GM12878 (cell line): ENCODE measurements around the gene MZT2A. TPM values are rescaled to one million over a fixed set of nuclear protein-coding genes. Genes with fewer than 3 reads are reported as not detected.
A peak's percentile ranks its signal among the peaks of the same experiment; 100 is the strongest.
"Not testable (repeated sequence)": the region's sequence is repeated elsewhere in the genome, so short reads cannot be mapped to it uniquely, and the experiment has no call there.

Source experiments
- ATAC-seq: fragments of 200-7000 bp; cut with Tn5 transposase; 3 replicates; pipeline ENCODE4 v1.9.1; 2020; ENCODE audit warnings: mild to moderate bottlenecking, moderate library complexity
- BruUV-seq: library from RNA; stranded (reverse); fragments of 400-500 nt; replicated peaks from 2 replicates; lab custom pipeline; 2021; lab: Mats Ljungman, UMichigan
- CTCF ChIA-PET: fragments of 300-600 bp; sonication (Branson Sonifier 250); formaldehyde crosslinking; extraction: SDS; loops from one replicate; lab custom pipeline; 2021; ENCODE audit warnings: inconsistent platforms; lab: Yijun Ruan, JAX
- POLR2A ChIA-PET: fragments of 350-600 bp; formaldehyde crosslinking; extraction: SDS; loops from one replicate; lab custom pipeline; 2021; ENCODE audit warnings: inconsistent platforms; lab: Charles Lee
- RAD21 ChIA-PET: fragments of 300-600 bp; sonication (Branson Sonifier 250); formaldehyde crosslinking; loops from one replicate; lab custom pipeline; 2023; ENCODE audit warnings: antibody characterized with exemption; ENCODE audit not compliant: unreplicated experiment; lab: Charles Lee
- SMC1A ChIA-PET: fragments of 300-600 bp; sonication (Branson Sonifier 250); formaldehyde crosslinking; loops from one replicate; lab custom pipeline; 2023; ENCODE audit not compliant: unreplicated experiment, uncharacterized antibody; lab: Charles Lee
- DNase-seq: peaks from one replicate; pipeline ENCODE4 v3.0.0-alpha.2; 2011; ENCODE audit warnings: low read depth, low spot score
- FAIRE-seq: peaks from 3 replicates; lab custom pipeline; 2011; peaks lifted over from hg19 to GRCh38; lab: Jason Lieb, UNC
- H2AFZ ChIP-seq: 2 replicates; pipeline ENCODE4 v1.6.0; 2011; ENCODE audit warnings: low read depth, low read length, control low read depth; ENCODE audit not compliant: control insufficient read depth
- H3K27ac ChIP-seq: 2 replicates; pipeline ENCODE4 v1.5.1; 2011; ENCODE audit warnings: control low read depth; ENCODE audit not compliant: control insufficient read depth, insufficient read depth
- H3K27me3 ChIP-seq, 2 experiments: replicated peaks in 1 of 2; 2 replicates each; pipeline versions ENCODE4 v1.6.0 to v1.6.1; 2011; ENCODE audit warnings: low read length in 1 of 2; ENCODE audit not compliant: control insufficient read depth in 2 of 2, insufficient read depth in 2 of 2
- H3K36me3 ChIP-seq, 2 experiments: 2 replicates each; pipeline ENCODE4 v1.5.1; 2011; ENCODE audit warnings: low read length in 1 of 2; ENCODE audit not compliant: control insufficient read depth in 2 of 2, insufficient read depth in 2 of 2
- H3K4me1 ChIP-seq: 2 replicates; pipeline ENCODE4 v1.6.1; 2011; ENCODE audit warnings: mild to moderate bottlenecking, low read length, moderate library complexity, mixed read lengths; ENCODE audit not compliant: control insufficient read depth, insufficient read depth
- H3K4me2 ChIP-seq: 2 replicates; pipeline ENCODE4 v1.6.0; 2011; ENCODE audit warnings: control low read depth; ENCODE audit not compliant: control insufficient read depth, insufficient read depth
- H3K4me3 ChIP-seq: fragments of 200-600 bp; sonication (generic); 2 replicates; pipeline ENCODE4 v1.5.1; 2016
- H3K79me2 ChIP-seq: 2 replicates; pipeline ENCODE4 v1.6.0; 2011; ENCODE audit warnings: low read length; ENCODE audit not compliant: control insufficient read depth, insufficient read depth
- H3K9ac ChIP-seq: 2 replicates; pipeline ENCODE4 v1.8.0; 2011; ENCODE audit warnings: low read length, control low read depth, mixed read lengths; ENCODE audit not compliant: control insufficient read depth, insufficient read depth
- H3K9me3 ChIP-seq: replicated peaks from 3 replicates; pipeline ENCODE4 v1.5.1; 2011; ENCODE audit warnings: mild to moderate bottlenecking, low read length; ENCODE audit not compliant: control insufficient read depth, insufficient read depth
- H4K20me1 ChIP-seq: 2 replicates; pipeline ENCODE4 v1.6.0; 2011; ENCODE audit not compliant: control insufficient read depth, insufficient read depth
- BHLHE40 ChIP-seq, 2 experiments: fragments of 450-650 bp in 1 of 2; IDR thresholded peaks; 2 replicates each; pipeline ENCODE4 v1.6.1; 2011 to 2017; ENCODE audit warnings: low read depth in 2 of 2, borderline replicate concordance in 1 of 2, improper control_type of control experiment in 1 of 2, low read length in 1 of 2, mild to moderate bottlenecking in 1 of 2
- WGBS: methylation state at CpG from one replicate; pipeline ENCODE4 v1.1.6; 2016; ENCODE audit warnings: low lambda C conversion rate; ENCODE audit not compliant: insufficient replicate concordance, insufficient coverage; ENCODE audit errors: missing lambda C conversion rate; 5-methylcytosine and 5-hydroxymethylcytosine counted together
- in situ Hi-C: fragments of 300-500 bp; cut with MboI; formaldehyde crosslinking; loops from 9 replicates; pipeline ENCODE4 v1.14.3; 2018; ENCODE audit warnings: mixed read lengths
- intact Hi-C: fragments of 100-400 bp; cut with micrococcal nuclease; formaldehyde crosslinking; loops from one replicate; pipeline ENCODE4 v1.14.2; 2022; ENCODE audit not compliant: unreplicated experiment
- polyA plus RNA-seq, 11 experiments: library from polyadenylated mRNA; depleted of rRNA in 4 of 11; unstranded in 6 of 11; stranded (reverse) in 5 of 11; fragments of >200 nt; fragmentation: Nextera tagmentation in 4 of 11; fragmentation: Illumina TruSeq in 1 of 11; extraction: Ambion mirVana in 4 of 11; extraction: Trizol in 1 of 11; gene quantifications; 1 replicate in 1 of 11; 2 replicates in 10 of 11; pipeline versions ENCODE4 v1.2.1 to v1.2.3, GENCODE V29; 2011 to 2016; ENCODE audit warnings: inconsistent platforms in 2 of 11, missing spikeins in 2 of 11, low read depth in 1 of 11
- total RNA-seq, 4 experiments: library from RNA; depleted of rRNA in 3 of 4; stranded (reverse); fragments of >200 nt in 3 of 4; fragmentation: Illumina TruSeq in 1 of 4; extraction: Trizol in 1 of 4; gene quantifications; 2 replicates each; pipeline versions ENCODE4 v1.2.1 to v1.2.3, GENCODE V29; 2013 to 2021
- TF ChIP-seq, protein P1 (sequence below): fragments of 450-650 bp; IDR thresholded peaks from 2 replicates; pipeline ENCODE4 v1.6.1; 2017; ENCODE audit warnings: mild to moderate bottlenecking, moderate library complexity

Gene MZT2A
- total and polyA plus RNA-seq, 10 of the 15 experiments (the other 5 are each of a cell fraction or from before 2014, with no cell fraction given): 6.3 to 325 (median 151) TPM

- peaks cover 0 to 18% of the 10 kb centered on the region in 2 experiments; a peak in 3 of 4 replicates for H3K36me3 ChIP-seq
- RAD21 ChIA-PET, CTCF ChIA-PET, POLR2A ChIA-PET, H3K27me3 ChIP-seq, BruUV-seq, H3K9me3 ChIP-seq, H3K4me3 ChIP-seq, in situ Hi-C loops, H4K20me1 ChIP-seq, intact Hi-C loops, DNase-seq, H3K4me2 ChIP-seq, H3K79me2 ChIP-seq, FAIRE-seq, H3K9ac ChIP-seq, H2AFZ ChIP-seq: not testable (repeated sequence)
- 63% methylated on average over 10 of the region's 14 CpGs for whole genome bisulfite sequencing
- ATAC-seq: peak; percentile 33
- SMC1A ChIA-PET: interaction anchor here (1.3 to 1.4 kb wide), 2 partner anchors 21 to 157 kb away, joined by 3 read pairs; no protein-coding TSS in a partner anchor
- peak in 1 of 2 experiments; percentile 35; a peak in 1 of 4 replicates for TF ChIP-seq BHLHE40 (IDR thresholded peaks at IDR 0.05; ENCODE audit: borderline replicate concordance in 1 of 2, low read depth in 2 of 2, low read length in 1 of 2)
- TF ChIP-seq, protein P1, sequence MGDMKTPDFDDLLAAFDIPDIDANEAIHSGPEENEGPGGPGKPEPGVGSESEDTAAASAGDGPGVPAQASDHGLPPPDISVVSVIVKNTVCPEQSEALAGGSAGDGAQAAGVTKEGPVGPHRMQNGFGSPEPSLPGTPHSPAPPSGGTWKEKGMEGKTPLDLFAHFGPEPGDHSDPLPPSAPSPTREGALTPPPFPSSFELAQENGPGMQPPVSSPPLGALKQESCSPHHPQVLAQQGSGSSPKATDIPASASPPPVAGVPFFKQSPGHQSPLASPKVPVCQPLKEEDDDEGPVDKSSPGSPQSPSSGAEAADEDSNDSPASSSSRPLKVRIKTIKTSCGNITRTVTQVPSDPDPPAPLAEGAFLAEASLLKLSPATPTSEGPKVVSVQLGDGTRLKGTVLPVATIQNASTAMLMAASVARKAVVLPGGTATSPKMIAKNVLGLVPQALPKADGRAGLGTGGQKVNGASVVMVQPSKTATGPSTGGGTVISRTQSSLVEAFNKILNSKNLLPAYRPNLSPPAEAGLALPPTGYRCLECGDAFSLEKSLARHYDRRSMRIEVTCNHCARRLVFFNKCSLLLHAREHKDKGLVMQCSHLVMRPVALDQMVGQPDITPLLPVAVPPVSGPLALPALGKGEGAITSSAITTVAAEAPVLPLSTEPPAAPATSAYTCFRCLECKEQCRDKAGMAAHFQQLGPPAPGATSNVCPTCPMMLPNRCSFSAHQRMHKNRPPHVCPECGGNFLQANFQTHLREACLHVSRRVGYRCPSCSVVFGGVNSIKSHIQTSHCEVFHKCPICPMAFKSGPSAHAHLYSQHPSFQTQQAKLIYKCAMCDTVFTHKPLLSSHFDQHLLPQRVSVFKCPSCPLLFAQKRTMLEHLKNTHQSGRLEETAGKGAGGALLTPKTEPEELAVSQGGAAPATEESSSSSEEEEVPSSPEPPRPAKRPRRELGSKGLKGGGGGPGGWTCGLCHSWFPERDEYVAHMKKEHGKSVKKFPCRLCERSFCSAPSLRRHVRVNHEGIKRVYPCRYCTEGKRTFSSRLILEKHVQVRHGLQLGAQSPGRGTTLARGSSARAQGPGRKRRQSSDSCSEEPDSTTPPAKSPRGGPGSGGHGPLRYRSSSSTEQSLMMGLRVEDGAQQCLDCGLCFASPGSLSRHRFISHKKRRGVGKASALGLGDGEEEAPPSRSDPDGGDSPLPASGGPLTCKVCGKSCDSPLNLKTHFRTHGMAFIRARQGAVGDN: 0 out of 2 replicates have a peak, but pooled peaks have one; percentile 26
- peaks cover 16% of the 10 kb centered on the region for H3K4me1 ChIP-seq
- H3K27ac ChIP-seq: peak overlapping the region; percentile 52
Measured at GRCh38 chr2:131515235-131515634, 23.0 kb upstream of the MZT2A start.
